Activated T-helper 1 cell treated with anti-CD3 and anti-CD28 coated beads, Interleukin-12 subunit alpha, Interleukin-12 subunit beta, Interleukin-2, Interleukin-4 antibody, amounts not matched to agents 30 ng/mL and 10 ng/mL and 1 ng/mL, durations not matched to agents 14 hours and 24 hours and 36 hours (primary cell): Measurements from ENCODE around the gene TXLNB. TPM values are rescaled to one million over a fixed set of nuclear protein-coding genes. Genes with fewer than 3 reads are reported as not detected.

ENCODE experiments used
- DNase-seq: peaks from one replicate; pipeline ENCODE4 v3.0.0; 2021; ENCODE audit warnings: low spot score
- H3K27ac Mint-ChIP-seq: one replicate; pipeline ENCODE4 v1.8.0; 2021; ENCODE audit warnings: mild to moderate bottlenecking, mixed read lengths
- H3K27me3 Mint-ChIP-seq: one replicate; pipeline ENCODE4 v1.8.0; 2022; ENCODE audit warnings: mild to moderate bottlenecking, moderate library complexity, mixed read lengths; ENCODE audit not compliant: insufficient read depth
- H3K36me3 Mint-ChIP-seq: one replicate; pipeline ENCODE4 v1.8.0; 2021; ENCODE audit warnings: low read depth, mixed read lengths
- H3K4me1 Mint-ChIP-seq: one replicate; pipeline ENCODE4 v1.8.0; 2021; ENCODE audit warnings: low read depth, mixed read lengths
- H3K4me3 Mint-ChIP-seq: one replicate; pipeline ENCODE4 v1.8.0; 2021; ENCODE audit warnings: mild to moderate bottlenecking, moderate library complexity, mixed read lengths
- H3K9me3 Mint-ChIP-seq: one replicate; pipeline ENCODE4 v1.8.0; 2021; ENCODE audit warnings: mixed read lengths
- intact Hi-C: fragments of 100-400 bp; cut with micrococcal nuclease; formaldehyde crosslinking; loops from one replicate; pipeline ENCODE4 v1.15.1; 2024
- total RNA-seq: library from RNA; stranded (reverse); gene quantifications from 2 replicates; pipeline ENCODE4 v1.2.3, GENCODE V29; 2022

The TXLNB gene
- total RNA-seq, 1 donor from 2014 or later: 0.08 TPM

GRCh38 chr6:139325686-139326085 is 33.9 kb upstream of the TXLNB start:
- H3K36me3 Mint-ChIP-seq: peaks cover 18% of the 10 kb centered on the region
- peaks cover 25% of the 10 kb centered on the region for H3K9me3 Mint-ChIP-seq
- no peak overlapping the region for H3K4me3 Mint-ChIP-seq
- peaks cover 39% of the 10 kb centered on the region for H3K4me1 Mint-ChIP-seq
- no peak for DNase-seq
- peak overlapping the region; percentile 65 for H3K27ac Mint-ChIP-seq
- no peaks in the 10 kb centered on the region for H3K27me3 Mint-ChIP-seq
- intact Hi-C loops: no loop called here

DNA sequence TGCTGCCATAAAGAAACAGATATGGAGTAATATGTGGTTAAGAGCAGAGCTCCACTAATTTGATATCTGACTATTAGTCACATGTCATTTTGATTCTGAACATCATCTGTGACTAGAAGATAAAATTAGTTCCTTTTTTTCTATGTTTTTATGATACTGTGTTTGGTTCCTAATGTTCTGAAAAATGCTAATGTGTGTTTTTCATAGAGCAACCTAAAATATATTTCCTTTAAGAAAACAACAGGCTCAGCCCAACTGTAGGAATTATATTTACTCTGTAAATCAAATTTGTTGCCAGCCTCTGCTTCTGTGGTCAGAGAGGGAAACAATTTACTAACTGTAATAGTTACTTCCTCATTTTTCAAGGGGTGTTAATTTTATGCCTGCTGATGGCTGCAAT is 33.3 kb upstream of the TXLNB start:
- no peak overlapping the region for H3K4me3 Mint-ChIP-seq
- peaks cover 19% of the 10 kb centered on the region for H3K36me3 Mint-ChIP-seq
- H3K9me3 Mint-ChIP-seq: peaks cover 25% of the 10 kb centered on the region
- no peak overlapping the region for H3K27ac Mint-ChIP-seq
- no peaks in the 10 kb centered on the region for H3K27me3 Mint-ChIP-seq
- peaks cover 43% of the 10 kb centered on the region for H3K4me1 Mint-ChIP-seq
- intact Hi-C loops: no loop called here
- no peak for DNase-seq

DNA sequence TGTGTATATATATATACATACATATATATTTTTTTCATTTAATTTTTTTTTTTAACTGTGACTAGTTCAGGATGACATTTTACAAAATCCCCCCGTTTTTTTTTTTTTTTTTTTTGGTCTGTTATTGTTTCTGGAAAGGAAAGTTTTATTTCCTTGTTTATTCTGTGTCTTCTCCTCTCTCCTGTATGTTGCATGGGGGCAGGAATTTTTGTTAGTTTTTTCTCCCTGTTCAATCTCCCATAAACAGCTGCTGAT is 32.4 kb upstream of the TXLNB start:
- DNase-seq: no peak
- intact Hi-C loops: loop anchor here (5.0 kb wide), 1 partner anchor 42 kb away; no protein-coding TSS in a partner anchor
- Mint-ChIP-seq H3K4me1 (peaks cover 43% of the 10 kb centered on the region), H3K27me3 (no peaks in the 10 kb centered on the region), H3K4me3 (no peak overlapping the region), H3K9me3 (peaks cover 25% of the 10 kb centered on the region), H3K36me3 (peaks cover 19% of the 10 kb centered on the region), H3K27ac (peak overlapping the region; percentile 74)

- H3K4me3 Mint-ChIP-seq: peak overlapping the region; percentile 63
- H3K36me3 Mint-ChIP-seq: peaks cover 19% of the 10 kb centered on the region
- H3K4me1 Mint-ChIP-seq: peaks cover 43% of the 10 kb centered on the region
- H3K9me3 Mint-ChIP-seq: peaks cover 25% of the 10 kb centered on the region
- intact Hi-C loops: loop anchor here (1.0 to 5.0 kb wide), 6 partner anchors 15 to 295 kb away; partner anchors contain the start of genes ABRACL and TXLNB
- no peaks in the 10 kb centered on the region for H3K27me3 Mint-ChIP-seq
- H3K27ac Mint-ChIP-seq: peak overlapping the region; percentile 90
- DNase-seq: peak; percentile 70
Measured at GRCh38 chr6:139323511-139324300, 31.9 kb upstream of the TXLNB start.

GRCh38 chr6:139320081-139320480 is 28.3 kb upstream of the TXLNB start:
- peaks cover 12% of the 10 kb centered on the region for H3K36me3 Mint-ChIP-seq
- no peaks in the 10 kb centered on the region for H3K27me3 Mint-ChIP-seq
- H3K4me1 Mint-ChIP-seq: peaks cover 43% of the 10 kb centered on the region
- peaks cover 22% of the 10 kb centered on the region for H3K9me3 Mint-ChIP-seq
- no peak for DNase-seq
- H3K4me3 Mint-ChIP-seq: no peak overlapping the region
- intact Hi-C loops: loop anchor here (2.0 to 5.0 kb wide), 2 partner anchors 38 to 45 kb away; no protein-coding TSS in a partner anchor
- H3K27ac Mint-ChIP-seq: no peak overlapping the region

DNA sequence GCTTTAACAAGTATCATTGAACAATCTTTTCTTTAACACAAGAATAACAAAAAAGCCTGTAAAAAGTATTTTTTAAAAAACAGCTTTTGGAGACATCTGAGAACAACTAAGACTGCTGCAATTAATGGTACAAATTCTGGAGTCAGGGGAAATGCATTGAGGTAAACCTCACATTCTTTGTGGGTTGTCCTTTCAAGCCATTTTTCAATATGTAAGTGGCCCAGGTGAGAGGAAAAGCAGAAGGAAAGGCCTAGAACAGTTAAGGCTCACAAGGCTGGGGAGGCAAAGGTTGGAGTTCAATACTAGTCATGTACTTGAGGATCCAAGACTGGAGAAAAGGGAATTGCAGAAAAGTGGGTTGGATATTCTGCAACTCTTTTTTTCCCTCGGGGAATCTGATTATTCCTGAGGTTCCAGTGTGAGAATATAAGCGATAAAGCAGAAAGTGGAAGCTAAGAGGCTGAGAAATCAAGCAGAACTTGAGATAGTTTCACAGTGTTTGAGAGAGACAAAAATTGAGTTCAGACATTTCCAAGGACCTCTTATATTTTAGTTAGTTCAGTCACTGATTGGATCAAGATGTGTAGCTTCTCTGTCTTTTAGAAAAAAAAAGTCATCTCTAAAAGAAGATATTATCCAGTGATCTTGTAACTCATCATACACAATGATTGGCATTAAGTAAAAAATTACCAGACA is 25.0 kb upstream of the TXLNB start:
- H3K4me3 Mint-ChIP-seq: no peak overlapping the region
- intact Hi-C loops: no loop called here
- no peak for DNase-seq
- no peak overlapping the region for H3K27ac Mint-ChIP-seq
- H3K27me3 Mint-ChIP-seq: no peaks in the 10 kb centered on the region
- peaks cover 18% of the 10 kb centered on the region for H3K4me1 Mint-ChIP-seq
- H3K36me3 Mint-ChIP-seq: peaks cover 2% of the 10 kb centered on the region
- peaks cover 3% of the 10 kb centered on the region for H3K9me3 Mint-ChIP-seq

DNA sequence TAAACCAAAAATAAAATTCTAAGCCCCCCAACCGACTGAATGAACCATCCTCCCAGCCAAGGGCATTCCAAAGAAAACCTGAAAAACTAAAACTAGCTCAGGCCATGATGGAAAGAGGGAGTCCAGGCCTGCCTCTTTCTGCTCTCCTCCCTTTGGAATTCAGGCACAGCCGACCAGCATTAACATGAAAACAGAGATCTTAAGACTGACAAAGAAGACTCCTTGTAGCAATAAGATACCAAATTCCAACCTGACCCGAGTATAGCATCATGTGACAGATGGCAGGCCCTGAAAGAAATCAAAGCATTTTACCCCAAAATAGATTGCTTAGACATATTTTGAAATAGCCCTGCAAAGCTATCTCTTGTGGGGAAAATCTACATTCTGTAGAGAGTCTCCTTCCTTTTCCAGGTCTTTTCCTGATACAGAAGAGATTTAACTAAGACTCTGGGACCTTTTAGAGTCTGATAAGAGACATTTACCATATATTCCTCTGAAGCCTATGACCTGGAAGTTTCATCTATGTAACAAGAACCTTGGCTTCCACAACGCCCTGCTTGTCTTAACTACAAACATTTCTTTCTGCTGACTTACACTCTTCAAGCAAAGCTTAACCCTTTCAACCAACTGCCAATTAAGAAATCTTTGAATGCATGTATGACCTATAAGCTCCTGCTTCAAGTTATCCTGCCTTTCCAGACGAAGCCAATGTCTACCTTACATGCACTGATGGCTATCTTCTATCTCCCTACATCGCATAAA is 22.2 kb upstream of the TXLNB start:
- intact Hi-C loops: no loop called here
- peaks cover 15% of the 10 kb centered on the region for H3K4me1 Mint-ChIP-seq
- no peak overlapping the region for H3K27ac Mint-ChIP-seq
- DNase-seq: no peak
- H3K27me3 Mint-ChIP-seq: no peaks in the 10 kb centered on the region
- no peaks in the 10 kb centered on the region for H3K36me3 Mint-ChIP-seq
- peaks cover 3% of the 10 kb centered on the region for H3K9me3 Mint-ChIP-seq
- H3K4me3 Mint-ChIP-seq: no peak overlapping the region

GRCh38 chr6:139313229-139313628 is 21.4 kb upstream of the TXLNB start:
- Mint-ChIP-seq H3K9me3 (peaks cover 11% of the 10 kb centered on the region), H3K27me3 (no peaks in the 10 kb centered on the region), H3K27ac (no peak overlapping the region), H3K4me1 (peaks cover 22% of the 10 kb centered on the region), H3K4me3 (no peak overlapping the region), H3K36me3 (peaks cover 4% of the 10 kb centered on the region)
- intact Hi-C loops: no loop called here
- no peak for DNase-seq

DNA sequence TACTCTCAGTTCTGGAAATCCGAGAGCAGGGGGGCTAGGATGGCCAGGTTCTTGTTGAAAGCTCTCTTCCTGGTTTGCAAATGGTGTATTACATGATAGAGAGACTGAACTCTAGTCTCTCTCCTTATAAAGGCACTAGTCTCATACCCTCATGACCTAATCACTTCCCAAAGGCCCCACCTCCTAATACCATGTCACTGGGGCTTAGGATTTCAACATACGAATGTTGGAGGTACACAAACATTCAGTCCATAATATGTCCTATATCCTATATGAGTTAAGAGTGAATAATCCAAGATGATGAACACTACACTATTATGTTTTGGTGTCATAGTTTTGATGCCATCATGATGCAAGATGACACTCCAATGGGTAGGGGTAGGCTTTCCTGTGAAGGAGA is 20.0 kb upstream of the TXLNB start:
- Mint-ChIP-seq H3K9me3 (peaks cover 14% of the 10 kb centered on the region), H3K4me1 (peaks cover 30% of the 10 kb centered on the region), H3K36me3 (peaks cover 4% of the 10 kb centered on the region), H3K4me3 (no peak overlapping the region), H3K27ac (no peak overlapping the region), H3K27me3 (no peaks in the 10 kb centered on the region)
- no peak for DNase-seq
- intact Hi-C loops: no loop called here

DNA sequence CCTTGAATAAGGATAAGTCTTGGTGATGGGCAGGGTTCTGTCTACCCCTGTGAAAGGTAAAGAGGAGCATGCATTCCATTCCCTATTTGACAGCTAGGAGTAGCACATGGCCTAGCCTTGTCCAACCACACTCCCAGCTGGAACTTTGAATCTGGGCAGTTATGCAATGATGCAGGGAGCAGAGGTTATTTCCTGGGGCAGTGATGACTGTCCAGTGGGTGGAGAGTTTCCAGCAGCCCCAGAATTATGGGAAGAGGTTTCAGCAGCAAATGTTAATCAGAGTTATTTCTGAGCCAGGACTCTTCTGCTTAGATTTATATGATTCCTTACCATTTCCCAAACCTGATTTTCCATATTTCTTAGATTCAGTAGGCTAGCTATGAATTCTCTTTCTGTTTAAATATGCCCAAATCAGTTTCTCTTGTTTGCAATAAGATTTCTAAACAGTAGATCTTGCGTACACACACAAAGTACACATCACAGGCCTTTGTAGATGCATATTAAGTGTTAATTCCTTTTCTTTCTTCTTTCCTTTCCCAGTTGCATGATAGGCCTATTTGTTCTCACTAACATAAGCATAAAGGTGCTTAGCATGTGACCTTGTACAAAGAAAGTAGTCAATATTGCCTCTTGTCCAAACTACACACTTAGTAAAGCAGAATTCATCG is 17.3 kb upstream of the TXLNB start:
- H3K27ac Mint-ChIP-seq: no peak overlapping the region
- peaks cover 10% of the 10 kb centered on the region for H3K9me3 Mint-ChIP-seq
- H3K36me3 Mint-ChIP-seq: peaks cover 4% of the 10 kb centered on the region
- DNase-seq: no peak
- intact Hi-C loops: loop anchor here (1.0 kb wide), 3 partner anchors 14 to 46 kb away; partner anchors contain the start of gene TXLNB
- H3K4me1 Mint-ChIP-seq: peaks cover 32% of the 10 kb centered on the region
- peaks cover 4% of the 10 kb centered on the region for H3K27me3 Mint-ChIP-seq
- no peak overlapping the region for H3K4me3 Mint-ChIP-seq

DNA sequence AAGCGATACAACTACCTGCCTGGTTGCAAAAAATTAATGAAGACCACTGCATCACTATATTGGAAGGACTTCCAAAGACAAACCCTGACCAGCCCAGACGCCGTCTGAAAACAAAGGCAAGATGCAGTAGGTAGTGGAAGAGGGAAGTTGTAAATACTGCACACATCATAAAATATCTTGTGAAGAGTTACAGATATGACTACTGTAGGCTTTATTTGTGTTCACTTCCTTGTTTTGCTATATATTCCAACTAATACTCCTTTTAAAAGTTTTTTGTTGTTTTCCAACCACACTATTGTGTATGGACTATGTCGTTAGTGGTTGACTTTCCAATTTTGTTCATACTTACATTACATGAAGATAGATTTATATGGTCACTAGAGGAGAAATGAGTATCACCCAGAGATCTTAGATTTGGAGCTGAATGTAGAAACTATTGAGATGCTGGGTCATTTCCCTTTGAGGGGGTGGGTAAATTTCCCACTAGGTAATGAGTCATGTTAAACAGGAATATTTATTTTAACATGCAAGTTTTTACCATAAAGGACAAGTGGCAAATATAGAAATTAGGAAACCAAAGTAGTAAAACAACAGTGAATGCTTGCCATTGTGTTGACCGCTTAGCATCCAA is 16.6 kb upstream of the TXLNB start:
- Mint-ChIP-seq H3K4me3 (no peak overlapping the region), H3K4me1 (peaks cover 32% of the 10 kb centered on the region), H3K27ac (peak overlapping the region; percentile 78), H3K36me3 (peaks cover 4% of the 10 kb centered on the region), H3K27me3 (peaks cover 6% of the 10 kb centered on the region), H3K9me3 (peaks cover 10% of the 10 kb centered on the region)
- intact Hi-C loops: loop anchor here (1.0 kb wide), 3 partner anchors 15 to 47 kb away; partner anchors contain the start of gene TXLNB
- no peak for DNase-seq

DNA sequence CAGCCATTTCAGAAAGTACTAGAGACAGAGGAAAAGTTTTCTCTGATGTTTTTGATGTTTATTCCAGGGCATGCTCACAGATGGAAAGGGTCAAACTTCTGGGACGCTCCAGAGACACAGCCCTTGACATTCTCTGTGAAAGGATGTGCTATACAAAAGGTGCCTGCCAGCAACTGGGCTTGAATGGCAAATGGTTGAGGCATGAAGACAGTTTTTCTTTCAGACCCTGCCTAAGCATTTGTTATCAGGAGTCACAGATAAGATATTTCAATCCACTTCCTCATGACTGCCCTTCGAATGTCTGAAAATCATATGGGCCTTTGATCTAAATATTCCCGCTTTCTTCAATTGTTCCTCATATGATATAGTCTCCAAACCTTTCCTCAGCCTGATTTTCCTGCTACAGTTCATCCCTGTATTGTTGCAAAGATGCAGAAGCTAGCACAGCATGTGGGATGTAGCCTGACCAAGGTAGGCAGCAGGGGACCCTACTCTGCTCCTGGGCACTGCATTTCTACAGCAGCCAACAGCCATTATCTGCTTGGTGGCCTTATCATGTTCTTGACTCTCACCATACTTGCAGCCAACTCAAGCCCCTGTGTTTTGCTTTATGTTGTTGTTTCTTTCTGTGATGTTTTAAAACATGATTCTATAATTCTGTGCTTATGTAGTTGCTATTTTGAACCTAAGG is 14.6 kb upstream of the TXLNB start:
- Mint-ChIP-seq H3K4me3 (no peak overlapping the region), H3K4me1 (peaks cover 32% of the 10 kb centered on the region), H3K9me3 (peaks cover 10% of the 10 kb centered on the region), H3K36me3 (peaks cover 4% of the 10 kb centered on the region), H3K27ac (no peak overlapping the region), H3K27me3 (peaks cover 6% of the 10 kb centered on the region)
- intact Hi-C loops: no loop called here
- DNase-seq: no peak
